Osteoblast (primary cell): Measurements from ENCODE around the gene ATF7IP2. TPM values are rescaled to one million over a fixed set of nuclear protein-coding genes. Genes with fewer than 3 reads are reported as not detected.

Experiments
- DNase-seq: peaks from one replicate; pipeline ENCODE4 v3.0.0; 2011; ENCODE audit warnings: low spot score, mixed read lengths; ENCODE audit not compliant: insufficient read length; ENCODE audit errors: missing footprints
- H2AFZ ChIP-seq: 2 replicates; pipeline ENCODE4 v1.6.0; 2011; ENCODE audit warnings: mild to moderate bottlenecking, low read length
- H3K27ac ChIP-seq: 2 replicates; pipeline ENCODE4 v1.5.1; 2011; ENCODE audit warnings: mild to moderate bottlenecking, low read depth, low read length, moderate library complexity
- H3K27me3 ChIP-seq: 2 replicates; pipeline ENCODE4 v1.6.0; 2012; ENCODE audit warnings: mild to moderate bottlenecking, control low read depth, inconsistent platforms, low read length, moderate library complexity; ENCODE audit not compliant: insufficient read depth
- H3K36me3 ChIP-seq: 2 replicates; pipeline ENCODE4 v1.5.1; 2011; ENCODE audit warnings: mild to moderate bottlenecking, low read length, control low read depth, moderate library complexity; ENCODE audit not compliant: insufficient read depth
- H3K4me1 ChIP-seq: 2 replicates; pipeline ENCODE4 v1.5.1; 2011; ENCODE audit warnings: mild to moderate bottlenecking, low read length, control low read depth, moderate library complexity; ENCODE audit not compliant: insufficient read depth
- H3K4me2 ChIP-seq: 2 replicates; pipeline ENCODE4 v1.6.0; 2011; ENCODE audit warnings: mild to moderate bottlenecking, low read length; ENCODE audit not compliant: insufficient read depth
- H3K4me3 ChIP-seq: fragments of 200-600 bp; sonication (generic); 3 replicates; pipeline ENCODE4 v1.5.1; 2012; ENCODE audit warnings: mild to moderate bottlenecking, low read length, inconsistent platforms; ENCODE audit not compliant: insufficient read depth
- H3K79me2 ChIP-seq: 2 replicates; pipeline ENCODE4 v1.6.0; 2012; ENCODE audit warnings: mild to moderate bottlenecking, low read length, control low read depth, inconsistent platforms; ENCODE audit not compliant: insufficient read depth
- H3K9me3 ChIP-seq: 2 replicates; pipeline ENCODE4 v1.5.1; 2011; ENCODE audit warnings: low read depth, low read length, control low read depth
- H4K20me1 ChIP-seq: 2 replicates; pipeline ENCODE4 v1.6.0; 2012; ENCODE audit warnings: mild to moderate bottlenecking, low read length, control low read depth; ENCODE audit not compliant: insufficient read depth
- total RNA-seq: library from RNA; depleted of rRNA; stranded (reverse); fragments of >200 nt; gene quantifications from 2 replicates; pipeline ENCODE4 v1.2.3, GENCODE V29; 2012
- TF ChIP-seq, protein P1 (sequence below): IDR thresholded peaks from 2 replicates; pipeline ENCODE4 v1.5.1; 2011; ENCODE audit warnings: mild to moderate bottlenecking, low read depth, low read length, moderate library complexity; ENCODE audit errors: extremely low read depth

Gene ATF7IP2
- total RNA-seq, 1 donor = 8.0 TPM

DNA sequence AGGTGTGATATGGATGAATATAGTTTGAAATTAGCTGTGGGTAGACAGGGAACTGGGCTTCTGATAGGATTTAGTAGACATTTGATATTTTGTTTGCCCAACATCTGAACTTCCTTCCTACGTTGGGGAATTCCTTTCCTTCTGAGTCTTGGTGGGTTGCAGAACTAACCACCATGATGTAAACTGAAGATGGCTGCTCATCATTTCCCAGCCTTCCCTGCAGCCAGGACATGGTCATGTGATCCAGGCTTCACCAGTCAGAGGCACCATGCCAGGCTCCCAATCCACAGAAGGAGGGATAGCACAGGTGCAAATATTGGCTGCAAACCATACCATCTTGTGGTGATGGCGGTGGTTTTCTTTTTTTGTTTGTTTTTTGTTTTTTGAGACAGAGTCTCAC lies 137.1 kb downstream of the ATF7IP2 start:
- Histone ChIP-seq H3K4me2 (no peak overlapping the region), H3K27ac (no peak overlapping the region), H3K27me3 (no peaks in the 10 kb centered on the region), H2AFZ (no peak overlapping the region), H3K4me1 (no peaks in the 10 kb centered on the region), H4K20me1 (no peaks in the 10 kb centered on the region), H3K4me3 (no peak overlapping the region), H3K79me2 (no peaks in the 10 kb centered on the region), H3K36me3 (peaks cover 6% of the 10 kb centered on the region), H3K9me3 (no peaks in the 10 kb centered on the region)
- TF ChIP-seq, protein P1, sequence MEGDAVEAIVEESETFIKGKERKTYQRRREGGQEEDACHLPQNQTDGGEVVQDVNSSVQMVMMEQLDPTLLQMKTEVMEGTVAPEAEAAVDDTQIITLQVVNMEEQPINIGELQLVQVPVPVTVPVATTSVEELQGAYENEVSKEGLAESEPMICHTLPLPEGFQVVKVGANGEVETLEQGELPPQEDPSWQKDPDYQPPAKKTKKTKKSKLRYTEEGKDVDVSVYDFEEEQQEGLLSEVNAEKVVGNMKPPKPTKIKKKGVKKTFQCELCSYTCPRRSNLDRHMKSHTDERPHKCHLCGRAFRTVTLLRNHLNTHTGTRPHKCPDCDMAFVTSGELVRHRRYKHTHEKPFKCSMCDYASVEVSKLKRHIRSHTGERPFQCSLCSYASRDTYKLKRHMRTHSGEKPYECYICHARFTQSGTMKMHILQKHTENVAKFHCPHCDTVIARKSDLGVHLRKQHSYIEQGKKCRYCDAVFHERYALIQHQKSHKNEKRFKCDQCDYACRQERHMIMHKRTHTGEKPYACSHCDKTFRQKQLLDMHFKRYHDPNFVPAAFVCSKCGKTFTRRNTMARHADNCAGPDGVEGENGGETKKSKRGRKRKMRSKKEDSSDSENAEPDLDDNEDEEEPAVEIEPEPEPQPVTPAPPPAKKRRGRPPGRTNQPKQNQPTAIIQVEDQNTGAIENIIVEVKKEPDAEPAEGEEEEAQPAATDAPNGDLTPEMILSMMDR = no peak
- no peak for DNase-seq

DNA sequence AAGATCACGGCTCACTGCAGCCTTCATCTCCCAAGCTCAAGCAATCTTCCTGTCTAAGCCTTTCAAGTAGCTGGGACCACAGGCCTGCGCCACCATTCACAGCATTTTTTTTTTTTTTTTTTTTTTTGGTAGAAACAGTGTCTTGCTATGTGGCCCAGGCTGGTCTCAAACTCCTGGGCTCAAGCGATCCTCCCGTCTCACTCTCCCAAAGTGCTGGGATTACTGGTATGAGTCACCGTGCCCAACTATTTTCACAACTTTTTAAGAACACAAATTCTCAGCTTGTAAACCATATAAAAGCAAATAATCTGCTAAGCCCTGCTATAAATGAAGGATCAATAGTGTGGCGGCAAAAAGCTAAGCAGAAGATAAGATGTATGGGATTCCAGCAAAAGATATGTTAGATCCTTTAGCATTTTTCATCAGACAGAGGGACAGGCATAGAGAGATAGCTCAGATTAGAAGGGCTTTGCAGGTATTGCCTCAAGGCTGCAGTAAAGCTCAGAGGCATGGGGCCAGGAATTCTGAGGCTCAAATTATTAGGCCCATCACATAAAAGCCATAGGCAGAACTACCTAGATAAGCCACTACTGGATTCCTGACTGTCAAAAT lies 139.5 kb downstream of the ATF7IP2 start:
- H4K20me1 ChIP-seq = no peaks in the 10 kb centered on the region
- TF ChIP-seq, protein P1 = no peak
- H3K79me2 ChIP-seq = no peaks in the 10 kb centered on the region
- H3K4me3 ChIP-seq = no peak overlapping the region
- H3K9me3 ChIP-seq = no peaks in the 10 kb centered on the region
- H3K27me3 ChIP-seq = no peaks in the 10 kb centered on the region
- H2AFZ ChIP-seq = no peak overlapping the region
- H3K4me1 ChIP-seq = no peaks in the 10 kb centered on the region
- no peak for DNase-seq
- H3K36me3 ChIP-seq = peaks cover 6% of the 10 kb centered on the region
- no peak overlapping the region for H3K27ac ChIP-seq
- no peak overlapping the region for H3K4me2 ChIP-seq

DNA sequence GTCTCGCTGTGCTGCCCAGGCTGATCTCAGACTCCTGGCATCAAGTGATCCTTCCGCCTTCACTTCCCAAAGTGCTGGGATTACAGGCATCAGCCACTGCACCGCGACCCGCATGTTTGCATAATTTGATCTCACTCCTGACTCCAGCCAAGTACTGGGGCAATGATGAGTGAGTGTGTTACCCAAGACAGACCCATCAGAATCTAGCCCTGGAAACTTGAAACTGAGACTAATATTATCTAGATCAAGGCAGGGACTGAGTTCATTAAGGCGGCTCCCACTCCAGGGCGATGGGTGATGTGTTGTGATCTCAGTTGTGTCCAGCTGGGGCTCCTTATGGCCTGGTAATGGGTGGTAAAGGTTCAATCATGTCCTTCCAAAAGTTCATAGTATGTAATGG lies 141.1 kb downstream of the ATF7IP2 start:
- H4K20me1 ChIP-seq = no peaks in the 10 kb centered on the region
- H2AFZ ChIP-seq = no peak overlapping the region
- no peak for DNase-seq
- no peak overlapping the region for H3K27ac ChIP-seq
- no peaks in the 10 kb centered on the region for H3K27me3 ChIP-seq
- no peaks in the 10 kb centered on the region for H3K4me1 ChIP-seq
- no peak overlapping the region for H3K4me3 ChIP-seq
- no peaks in the 10 kb centered on the region for H3K9me3 ChIP-seq
- H3K4me2 ChIP-seq = no peak overlapping the region
- no peaks in the 10 kb centered on the region for H3K79me2 ChIP-seq
- TF ChIP-seq, protein P1 = no peak
- peaks cover 10% of the 10 kb centered on the region for H3K36me3 ChIP-seq

DNA sequence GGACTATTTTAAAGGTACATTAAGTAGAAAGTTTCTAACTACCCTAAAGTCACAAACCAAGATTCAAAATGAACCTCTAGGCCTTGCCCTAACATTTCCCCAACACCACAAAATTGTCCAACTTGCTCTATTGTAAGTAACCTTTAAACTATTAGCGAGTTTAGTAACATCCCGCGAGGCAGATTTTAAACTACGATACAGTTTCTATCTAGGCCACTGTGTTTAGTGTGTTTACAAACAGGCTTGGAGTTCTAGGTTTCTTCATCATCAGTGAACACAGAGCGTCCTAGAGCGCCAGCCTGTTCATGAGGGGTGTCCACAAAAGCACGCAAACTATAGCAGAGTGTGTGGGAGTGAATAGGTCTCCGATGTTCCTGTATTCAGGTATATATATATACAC lies 142.8 kb downstream of the ATF7IP2 start:
- TF ChIP-seq, protein P1 = no peak

More for the DNA sequence above, 142.8 kb downstream of the ATF7IP2 start:
- no peaks in the 10 kb centered on the region for H3K27me3 ChIP-seq
- no peaks in the 10 kb centered on the region for H3K79me2 ChIP-seq
- no peak overlapping the region for H2AFZ ChIP-seq
- no peak for DNase-seq
- no peak overlapping the region for H3K4me3 ChIP-seq
- H4K20me1 ChIP-seq = peaks cover 2% of the 10 kb centered on the region
- peaks cover 19% of the 10 kb centered on the region for H3K36me3 ChIP-seq
- no peaks in the 10 kb centered on the region for H3K4me1 ChIP-seq
- H3K4me2 ChIP-seq = no peak overlapping the region
- no peaks in the 10 kb centered on the region for H3K9me3 ChIP-seq
- no peak overlapping the region for H3K27ac ChIP-seq
